GM19468 (cell line): ENCODE measurements around the gene ORM1.

Experiments
- ATAC-seq: cut with Tn5 transposase; IDR thresholded peaks from one replicate; pipeline ENCODE4 v1.9.1; 2021; ENCODE audit warnings: mild to moderate bottlenecking, moderate library complexity, moderate number of reproducible peaks; ENCODE audit not compliant: unreplicated experiment; ENCODE audit errors: extremely low read depth

ORM1 gene

GRCh38 chr9:114287001-114287762, 35.7 kb upstream of the ORM1 start:
- no peak for ATAC-seq

GRCh38 chr9:114287763-114288192, 35.1 kb upstream of the ORM1 start:
- ATAC-seq: no peak

- no peak for ATAC-seq
Measured at GRCh38 chr9:114288193-114289091, 34.5 kb upstream of the ORM1 start.

GRCh38 chr9:114289106-114289505, 33.8 kb upstream of the ORM1 start:
- ATAC-seq: no peak

GRCh38 chr9:114289571-114290481, 33.1 kb upstream of the ORM1 start:
- no peak for ATAC-seq

GRCh38 chr9:114290561-114290986, 32.3 kb upstream of the ORM1 start:
- ATAC-seq: no peak

GRCh38 chr9:114291064-114291474, 31.8 kb upstream of the ORM1 start:
- ATAC-seq: no peak

- no peak for ATAC-seq
Measured at GRCh38 chr9:114291886-114292590, 30.9 kb upstream of the ORM1 start.

- no peak for ATAC-seq
Measured at GRCh38 chr9:114294664-114295063, 28.2 kb upstream of the ORM1 start.

GRCh38 chr9:114296338-114296737, 26.6 kb upstream of the ORM1 start:
- no peak for ATAC-seq

GRCh38 chr9:114299286-114300152, 23.4 kb upstream of the ORM1 start:
- ATAC-seq: no peak

- no peak for ATAC-seq
Measured at GRCh38 chr9:114300153-114300845, 22.6 kb upstream of the ORM1 start.

GRCh38 chr9:114300846-114301797, 21.8 kb upstream of the ORM1 start:
- no peak for ATAC-seq

GRCh38 chr9:114301798-114302565, 20.9 kb upstream of the ORM1 start:
- no peak for ATAC-seq

GRCh38 chr9:114302727-114303126, 20.2 kb upstream of the ORM1 start:
- no peak for ATAC-seq

GRCh38 chr9:114303571-114303970, 19.3 kb upstream of the ORM1 start:
- ATAC-seq: no peak
